ENCODE measurements around the gene ZAR1. TPM values are rescaled to one million over a fixed set of nuclear protein-coding genes. Genes with fewer than 3 reads are reported as not detected.

ZAR1 gene
- total RNA-seq, 2 donors from 2014 or later = 0.68 to 1.8 TPM

DNA sequence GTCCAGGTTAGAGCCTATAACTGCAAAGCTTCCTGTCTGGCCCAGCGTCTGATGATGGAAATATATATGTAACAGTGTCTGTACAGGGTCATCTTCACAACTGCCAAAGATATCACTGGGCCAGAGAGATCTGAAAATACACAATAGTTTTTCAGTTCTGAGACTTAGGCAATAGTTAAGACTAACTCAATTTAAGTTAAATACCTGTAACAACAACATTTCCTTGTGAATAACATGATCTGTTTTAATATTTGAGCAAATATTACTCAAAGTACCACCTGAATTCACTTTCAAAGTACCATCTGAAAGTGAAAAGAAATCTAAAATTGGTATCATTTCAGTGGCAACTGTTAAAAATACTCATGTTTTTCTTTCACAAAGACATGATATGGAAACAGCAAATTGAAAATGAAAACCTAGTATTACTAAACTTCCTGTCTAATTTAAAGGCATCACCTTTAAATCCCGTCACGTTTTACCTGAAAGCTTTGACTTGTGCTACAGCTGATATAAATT, 9.6 kb downstream of the ZAR1 start:
- no peak overlapping the region for H3K4me3 ChIP-seq
- no peaks in the 10 kb centered on the region for H3K4me1 ChIP-seq (ENCODE audit: control insufficient read depth in 1 of 2, low read depth in 2 of 2)
- DNase-seq (ENCODE audit: low spot score) (no peak), ATAC-seq (ENCODE audit: insufficient number of reproducible peaks, low FRiP score, low read depth) (no peak)
- H3K27ac ChIP-seq = no peak overlapping the region
- no peaks in the 10 kb centered on the region for H3K9me3 ChIP-seq
- no peaks in the 10 kb centered on the region for H3K27me3 ChIP-seq (replicated peaks; ENCODE audit: insufficient read depth)
- TF ChIP-seq, protein P1, sequence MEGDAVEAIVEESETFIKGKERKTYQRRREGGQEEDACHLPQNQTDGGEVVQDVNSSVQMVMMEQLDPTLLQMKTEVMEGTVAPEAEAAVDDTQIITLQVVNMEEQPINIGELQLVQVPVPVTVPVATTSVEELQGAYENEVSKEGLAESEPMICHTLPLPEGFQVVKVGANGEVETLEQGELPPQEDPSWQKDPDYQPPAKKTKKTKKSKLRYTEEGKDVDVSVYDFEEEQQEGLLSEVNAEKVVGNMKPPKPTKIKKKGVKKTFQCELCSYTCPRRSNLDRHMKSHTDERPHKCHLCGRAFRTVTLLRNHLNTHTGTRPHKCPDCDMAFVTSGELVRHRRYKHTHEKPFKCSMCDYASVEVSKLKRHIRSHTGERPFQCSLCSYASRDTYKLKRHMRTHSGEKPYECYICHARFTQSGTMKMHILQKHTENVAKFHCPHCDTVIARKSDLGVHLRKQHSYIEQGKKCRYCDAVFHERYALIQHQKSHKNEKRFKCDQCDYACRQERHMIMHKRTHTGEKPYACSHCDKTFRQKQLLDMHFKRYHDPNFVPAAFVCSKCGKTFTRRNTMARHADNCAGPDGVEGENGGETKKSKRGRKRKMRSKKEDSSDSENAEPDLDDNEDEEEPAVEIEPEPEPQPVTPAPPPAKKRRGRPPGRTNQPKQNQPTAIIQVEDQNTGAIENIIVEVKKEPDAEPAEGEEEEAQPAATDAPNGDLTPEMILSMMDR (IDR thresholded peaks at IDR 0.05) = no peak
- peaks cover 13% of the 10 kb centered on the region for H3K36me3 ChIP-seq

DNA sequence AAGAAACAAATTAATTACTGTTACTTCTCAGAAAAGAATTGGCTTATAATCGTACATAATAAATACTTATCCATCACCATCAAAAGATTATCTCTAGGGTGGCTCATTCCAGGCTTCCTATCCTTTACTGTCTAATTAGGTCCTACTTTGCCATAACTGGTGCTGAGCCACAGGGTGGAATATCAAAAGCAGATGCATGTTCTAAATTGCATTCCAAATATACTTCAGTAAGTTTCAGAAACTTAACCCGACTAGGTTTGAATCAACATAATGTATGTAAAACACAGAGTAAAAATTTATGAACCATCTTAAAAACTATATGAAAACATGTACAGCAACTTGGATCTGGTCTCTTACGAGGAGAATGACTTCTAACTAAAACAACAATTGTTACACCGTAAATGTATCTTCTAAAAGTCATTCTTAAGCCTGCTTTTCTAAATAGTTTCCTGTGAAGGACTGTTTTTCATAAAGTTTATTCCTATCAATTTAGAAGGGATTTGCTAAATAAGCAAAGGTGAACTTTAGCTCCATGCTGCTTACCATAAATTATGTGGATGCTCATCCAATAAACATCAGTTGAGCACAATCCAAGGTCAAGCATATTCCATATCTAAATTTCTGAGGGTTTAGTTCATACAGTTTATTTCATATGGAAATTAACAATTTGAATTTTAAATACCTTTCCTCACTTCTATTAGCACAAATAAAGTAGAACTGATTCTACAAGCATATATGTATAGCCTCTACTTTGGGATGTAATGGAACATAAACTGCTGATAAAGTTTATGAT, 13.4 kb downstream of the ZAR1 start:
- Histone ChIP-seq H3K36me3 (peaks cover 29% of the 10 kb centered on the region), H3K27me3 (replicated peaks; ENCODE audit: insufficient read depth) (no peaks in the 10 kb centered on the region), H3K27ac (no peak overlapping the region), H3K9me3 (no peaks in the 10 kb centered on the region), H3K4me1 (ENCODE audit: control insufficient read depth in 1 of 2, low read depth in 2 of 2) (no peaks in the 10 kb centered on the region), H3K4me3 (no peak overlapping the region)
- no peak for ATAC-seq (ENCODE audit: insufficient number of reproducible peaks, low FRiP score, low read depth)
- no peak for DNase-seq (ENCODE audit: low spot score)
- TF ChIP-seq, protein P1 (IDR thresholded peaks at IDR 0.05) = no peak

DNA sequence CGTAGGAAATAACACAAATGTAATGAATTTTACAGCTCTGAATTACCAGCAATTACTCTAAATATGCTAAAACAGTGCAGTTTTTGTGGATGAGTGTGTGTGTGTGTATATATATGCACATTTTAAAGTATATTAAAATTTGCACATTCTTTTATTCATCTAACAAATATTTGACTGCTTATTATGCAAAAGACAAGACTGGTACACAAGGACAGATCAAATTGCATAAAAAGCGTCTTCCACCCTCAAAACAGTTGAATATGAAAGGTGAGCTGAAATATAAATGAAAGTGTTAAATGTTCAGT, 13.9 kb downstream of the ZAR1 start:
- Histone ChIP-seq H3K4me1 (ENCODE audit: control insufficient read depth in 1 of 2, low read depth in 2 of 2) (no peaks in the 10 kb centered on the region), H3K27ac (no peak overlapping the region), H3K9me3 (no peaks in the 10 kb centered on the region), H3K4me3 (no peak overlapping the region), H3K36me3 (peaks cover 30% of the 10 kb centered on the region), H3K27me3 (replicated peaks; ENCODE audit: insufficient read depth) (no peaks in the 10 kb centered on the region)
- DNase-seq (ENCODE audit: low spot score) (no peak), ATAC-seq (ENCODE audit: insufficient number of reproducible peaks, low FRiP score, low read depth) (no peak)
- TF ChIP-seq, protein P1 (IDR thresholded peaks at IDR 0.05) = no peak

DNA sequence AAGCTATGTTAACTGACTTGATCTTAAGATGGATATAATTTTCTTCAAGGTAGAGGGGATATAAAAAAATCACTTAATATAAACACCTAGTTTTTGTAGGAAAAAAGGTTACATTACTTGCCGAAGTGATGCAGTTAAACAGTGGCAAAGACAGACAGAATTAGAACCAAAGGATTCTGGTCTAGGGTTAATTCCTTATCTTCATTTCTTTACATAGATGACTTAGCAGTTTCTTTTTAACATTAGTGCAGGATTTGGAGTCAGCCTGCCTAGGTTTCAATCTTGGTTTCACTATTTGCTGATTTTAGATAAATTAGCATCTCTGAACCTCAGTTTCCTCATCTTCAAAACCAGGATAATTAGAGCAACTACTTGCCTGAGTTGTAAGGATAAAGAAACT, 14.3 kb downstream of the ZAR1 start:
- H3K4me3 ChIP-seq = no peak overlapping the region
- peaks cover 30% of the 10 kb centered on the region for H3K36me3 ChIP-seq
- H3K4me1 ChIP-seq (ENCODE audit: control insufficient read depth in 1 of 2, low read depth in 2 of 2) = no peaks in the 10 kb centered on the region
- TF ChIP-seq, protein P1 (IDR thresholded peaks at IDR 0.05) = no peak
- DNase-seq (ENCODE audit: low spot score) = no peak
- no peaks in the 10 kb centered on the region for H3K27me3 ChIP-seq (replicated peaks; ENCODE audit: insufficient read depth)
- no peak overlapping the region for H3K27ac ChIP-seq
- H3K9me3 ChIP-seq = no peaks in the 10 kb centered on the region
- ATAC-seq (ENCODE audit: insufficient number of reproducible peaks, low FRiP score, low read depth) = no peak

DNA sequence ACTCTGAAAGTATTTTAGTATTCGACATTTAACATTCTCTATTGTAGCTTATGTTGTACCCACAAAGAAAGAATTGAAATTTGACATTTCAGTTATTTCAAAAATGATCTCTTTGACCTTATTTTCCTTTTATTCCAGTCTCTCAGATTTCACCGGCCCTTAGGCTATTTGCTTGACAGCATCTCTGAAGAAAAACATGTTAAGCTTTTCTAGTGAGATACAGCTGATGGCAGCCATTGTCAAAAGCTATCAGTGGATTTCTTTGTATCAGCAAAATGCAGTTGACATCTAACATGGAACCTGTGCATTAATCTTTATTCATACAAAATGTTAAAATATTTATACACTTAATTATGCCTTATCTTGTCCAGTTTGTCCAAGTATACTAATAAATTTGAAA, 16.7 kb downstream of the ZAR1 start:
- Histone ChIP-seq H3K27ac (no peak overlapping the region), H3K27me3 (replicated peaks; ENCODE audit: insufficient read depth) (no peaks in the 10 kb centered on the region), H3K4me3 (no peak overlapping the region), H3K36me3 (peaks cover 44% of the 10 kb centered on the region), H3K9me3 (no peaks in the 10 kb centered on the region), H3K4me1 (ENCODE audit: control insufficient read depth in 1 of 2, low read depth in 2 of 2) (no peaks in the 10 kb centered on the region)
- TF ChIP-seq, protein P1 (IDR thresholded peaks at IDR 0.05) = no peak
- DNase-seq (ENCODE audit: low spot score) (no peak), ATAC-seq (ENCODE audit: insufficient number of reproducible peaks, low FRiP score, low read depth) (no peak)

All from thoracic aorta (tissue), 2 donors.